ENCODE data around the gene USP53. TPM values are rescaled to one million over a fixed set of nuclear protein-coding genes. Genes with fewer than 3 reads are reported as not detected.
"Not testable (repeated sequence)": the region's sequence is repeated elsewhere in the genome, so short reads cannot be mapped to it uniquely, and the experiment has no call there.

USP53 gene
- total RNA-seq, 1 donor: 148 TPM

DNA sequence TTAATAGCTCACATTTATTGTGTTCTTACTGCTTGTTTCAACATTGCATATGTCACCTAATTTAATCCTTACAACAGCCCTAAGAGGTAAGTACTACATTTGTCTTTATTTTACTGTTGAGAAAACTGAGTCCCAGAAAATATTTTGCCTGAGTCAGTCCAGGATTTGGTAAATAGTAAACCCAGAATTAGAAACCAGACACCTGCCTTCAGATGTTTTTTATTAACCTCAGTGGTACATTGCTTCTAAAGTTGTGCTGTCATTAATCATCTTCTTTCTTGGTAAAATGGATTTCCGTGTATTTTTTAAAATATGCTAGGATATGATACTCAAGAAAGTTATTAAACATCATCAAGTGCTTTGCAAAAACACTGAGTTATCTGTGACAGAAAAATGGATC, 31.4 kb downstream of the USP53 start:
- H3K4me3 ChIP-seq (ENCODE audit: low read depth, low read length): no peak overlapping the region
- TF ChIP-seq CTCF (IDR thresholded peaks at IDR 0.05; ENCODE audit: insufficient read depth, low read depth, low read length): no peak
- DNase-seq (ENCODE audit: low read depth): no peak

GRCh38 chr4:119244344-119244743, 31.8 kb downstream of the USP53 start:
- DNase-seq (ENCODE audit: low read depth): no peak
- H3K4me3 ChIP-seq (ENCODE audit: low read depth, low read length): no peak overlapping the region
- no peak for TF ChIP-seq CTCF (IDR thresholded peaks at IDR 0.05; ENCODE audit: insufficient read depth, low read depth, low read length)

DNA sequence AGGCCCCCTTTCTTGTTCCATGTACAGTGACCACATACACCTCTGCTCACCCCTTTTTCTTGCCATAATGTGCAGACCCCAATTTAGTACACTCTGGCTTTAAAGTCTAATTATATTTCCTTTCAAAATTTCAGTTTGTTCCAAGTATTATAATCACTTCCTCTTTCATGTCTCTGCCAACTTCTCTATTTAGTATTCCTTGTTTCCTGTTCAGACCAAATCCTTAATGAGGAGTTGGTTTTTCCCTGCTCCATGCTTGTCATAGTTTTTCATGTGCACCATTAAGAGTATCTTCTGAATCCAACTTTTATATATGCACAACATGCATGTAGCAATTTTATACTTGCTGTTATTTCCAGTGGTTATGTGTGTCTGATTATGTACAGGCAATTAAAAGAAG, 32.3 kb downstream of the USP53 start:
- no peak for TF ChIP-seq CTCF (IDR thresholded peaks at IDR 0.05; ENCODE audit: insufficient read depth, low read depth, low read length)

GRCh38 chr4:119246177-119246733, 33.7 kb downstream of the USP53 start:
- no peak for TF ChIP-seq CTCF (IDR thresholded peaks at IDR 0.05; ENCODE audit: insufficient read depth, low read depth, low read length)
- no peak overlapping the region for H3K4me3 ChIP-seq (ENCODE audit: low read depth, low read length)
- DNase-seq (ENCODE audit: low read depth): no peak

More for the DNA sequence above, 32.3 kb downstream of the USP53 start:
- no peak for DNase-seq (ENCODE audit: low read depth)
- H3K4me3 ChIP-seq (ENCODE audit: low read depth, low read length): no peak overlapping the region

DNA sequence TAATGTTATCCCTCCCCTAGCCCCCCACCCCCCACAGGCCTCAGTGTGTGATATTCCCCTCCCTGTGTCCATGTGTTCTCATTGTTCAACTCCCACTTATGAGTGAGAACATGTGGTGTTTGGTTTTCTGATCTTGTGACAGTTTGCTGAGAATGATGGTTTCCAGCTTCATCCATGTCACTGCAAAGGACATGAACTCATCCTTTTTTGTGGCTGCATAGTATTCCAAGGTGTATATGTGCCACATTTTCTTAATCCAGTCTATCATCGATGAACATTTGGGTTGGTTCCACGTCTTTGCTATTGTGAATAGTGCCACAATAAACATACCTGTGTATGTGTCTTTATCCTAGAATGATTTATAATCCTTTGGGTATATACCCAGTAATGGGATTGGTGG, 38.5 kb downstream of the USP53 start:
- H3K4me3 ChIP-seq (ENCODE audit: low read depth, low read length); DNase-seq (ENCODE audit: low read depth): not testable (repeated sequence)

DNA sequence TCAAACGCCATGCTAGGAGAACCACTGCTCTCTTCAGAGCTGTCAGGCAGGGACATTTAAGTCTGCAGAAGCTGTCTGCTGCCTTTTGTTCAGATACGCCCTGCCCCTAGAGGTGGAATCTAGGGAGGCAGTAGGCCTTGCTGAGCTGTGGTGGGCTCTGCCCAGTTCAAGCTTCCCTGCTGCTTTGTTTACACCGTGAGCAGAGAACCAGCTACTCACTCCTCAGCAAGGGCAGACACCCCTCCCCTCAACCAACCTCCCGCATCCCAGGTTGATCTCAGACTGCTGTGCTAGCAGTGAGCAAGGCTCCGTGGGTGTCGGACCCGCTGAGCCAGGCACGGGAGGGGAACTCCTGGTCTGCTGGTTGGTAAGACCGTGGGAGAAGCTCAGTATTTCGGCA, 42.7 kb downstream of the USP53 start:
- DNase-seq (ENCODE audit: low read depth); H3K4me3 ChIP-seq (ENCODE audit: low read depth, low read length): not testable (repeated sequence)

- H3K4me3 ChIP-seq (ENCODE audit: low read depth, low read length): no peak overlapping the region
- no peak for DNase-seq (ENCODE audit: low read depth)
- TF ChIP-seq CTCF (IDR thresholded peaks at IDR 0.05; ENCODE audit: insufficient read depth, low read depth, low read length): no peak
These were observed 48.0 kb downstream of the USP53 start for GRCh38 chr4:119260528-119260927.

DNA sequence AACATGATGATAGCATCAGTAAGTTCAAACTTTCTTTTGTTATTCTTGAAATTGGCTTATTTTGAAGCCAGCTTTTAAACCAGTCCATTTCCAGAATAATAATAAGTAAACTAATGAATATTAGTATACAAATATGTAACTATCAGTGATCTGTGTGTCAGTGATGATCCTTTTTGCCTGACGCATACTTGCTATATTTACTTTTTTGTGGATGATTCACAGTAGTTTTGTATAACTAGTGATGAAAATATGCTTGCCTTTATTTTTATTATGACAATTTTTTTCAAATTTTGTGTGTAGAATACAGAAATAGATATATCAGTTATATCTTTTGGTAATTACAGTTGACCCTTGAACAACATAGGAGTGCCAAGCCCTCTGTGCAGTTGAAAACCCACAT, 49.5 kb downstream of the USP53 start:
- DNase-seq (ENCODE audit: low read depth): no peak
- no peak for TF ChIP-seq CTCF (IDR thresholded peaks at IDR 0.05; ENCODE audit: insufficient read depth, low read depth, low read length)
- no peak overlapping the region for H3K4me3 ChIP-seq (ENCODE audit: low read depth, low read length)
